G401.6 (cell line): ENCODE data around the gene TSPAN9.

Experiments used
- FAIRE-seq: peaks from 2 replicates; lab custom pipeline; 2012; peaks lifted over from hg19 to GRCh38; lab: Jason Lieb, UNC

TSPAN9 gene

GRCh38 chr12:3187846-3188770, 110.9 kb downstream of the TSPAN9 start:
- no peak for FAIRE-seq

GRCh38 chr12:3189282-3189681, 112.1 kb downstream of the TSPAN9 start:
- no peak for FAIRE-seq

- no peak for FAIRE-seq
Observed at GRCh38 chr12:3190101-3190500, 112.9 kb downstream of the TSPAN9 start.

- FAIRE-seq: no peak
Observed at GRCh38 chr12:3191450-3191849, 114.3 kb downstream of the TSPAN9 start.

GRCh38 chr12:3192221-3192620, 115.0 kb downstream of the TSPAN9 start:
- no peak for FAIRE-seq

GRCh38 chr12:3193131-3193530, 116.0 kb downstream of the TSPAN9 start:
- FAIRE-seq: no peak

- no peak for FAIRE-seq
Observed at GRCh38 chr12:3193755-3194154, 116.6 kb downstream of the TSPAN9 start.

- no peak for FAIRE-seq
Observed at GRCh38 chr12:3195337-3195736, 118.2 kb downstream of the TSPAN9 start.

- no peak for FAIRE-seq
Observed at GRCh38 chr12:3195859-3196483, 118.8 kb downstream of the TSPAN9 start.

GRCh38 chr12:3196488-3196887, 119.3 kb downstream of the TSPAN9 start:
- FAIRE-seq: no peak

GRCh38 chr12:3197131-3197818, 120.1 kb downstream of the TSPAN9 start:
- no peak for FAIRE-seq

GRCh38 chr12:3199551-3200031, 122.4 kb downstream of the TSPAN9 start:
- FAIRE-seq: no peak

GRCh38 chr12:3200032-3200617, 122.9 kb downstream of the TSPAN9 start:
- no peak for FAIRE-seq

GRCh38 chr12:3200814-3201233, 123.6 kb downstream of the TSPAN9 start:
- FAIRE-seq: no peak

- no peak for FAIRE-seq
Observed at GRCh38 chr12:3201339-3202051, 124.3 kb downstream of the TSPAN9 start.

GRCh38 chr12:3202096-3202495, 124.9 kb downstream of the TSPAN9 start:
- FAIRE-seq: no peak

GRCh38 chr12:3202734-3203446, 125.7 kb downstream of the TSPAN9 start:
- no peak for FAIRE-seq

- FAIRE-seq: no peak
Observed at GRCh38 chr12:3203713-3204112, 126.5 kb downstream of the TSPAN9 start.

GRCh38 chr12:3204143-3204542, 127.0 kb downstream of the TSPAN9 start:
- no peak for FAIRE-seq

- FAIRE-seq: no peak
Observed at GRCh38 chr12:3204730-3205531, 127.8 kb downstream of the TSPAN9 start.
